Mesendoderm (in vitro differentiated cells): Measurements from ENCODE around the gene CSNK1A1.
"Not testable (repeated sequence)": the region's sequence is repeated elsewhere in the genome, so short reads cannot be mapped to it uniquely, and the experiment has no call there.

Experiments used
- DNase-seq: peaks from one replicate; pipeline ENCODE4 v3.0.0; 2013
- H2AK5ac ChIP-seq: 2 replicates; pipeline ENCODE4 v1.6.1; 2013; ENCODE audit warnings: low read length, inconsistent platforms
- H2BK120ac ChIP-seq: 2 replicates; pipeline ENCODE4 v1.6.1; 2013; ENCODE audit warnings: low read depth, mild to moderate bottlenecking, low read length, moderate library complexity, mixed read lengths
- H2BK15ac ChIP-seq: replicated peaks from 2 replicates; pipeline ENCODE4 v1.6.1; 2013; ENCODE audit warnings: low read depth, mild to moderate bottlenecking, moderate library complexity
- H2BK5ac ChIP-seq: 2 replicates; pipeline ENCODE4 v1.6.1; 2013; ENCODE audit warnings: low read length, inconsistent platforms
- H3K18ac ChIP-seq: 2 replicates; pipeline ENCODE4 v1.6.1; 2013; ENCODE audit warnings: mild to moderate bottlenecking, low read length, mixed read lengths
- H3K23ac ChIP-seq: one replicate; pipeline ENCODE4 v1.6.1; 2013; ENCODE audit warnings: low read length
- H3K27ac ChIP-seq: 2 replicates; pipeline ENCODE4 v1.5.1; 2013; ENCODE audit warnings: low read depth, mild to moderate bottlenecking, inconsistent platforms, low read length, moderate library complexity
- H3K27me3 ChIP-seq: 2 replicates; pipeline ENCODE4 v1.6.1; 2013; ENCODE audit warnings: low read length, control low read depth, mild to moderate bottlenecking, inconsistent platforms; ENCODE audit not compliant: insufficient read depth, poor library complexity
- H3K36me3 ChIP-seq: 2 replicates; pipeline ENCODE4 v1.6.1; 2013; ENCODE audit warnings: low read length, inconsistent platforms; ENCODE audit not compliant: control insufficient read depth, insufficient read depth
- H3K4ac ChIP-seq: one replicate; pipeline ENCODE4 v1.6.1; 2013; ENCODE audit warnings: low read depth, mild to moderate bottlenecking, low read length, moderate library complexity
- H3K4me1 ChIP-seq: 2 replicates; pipeline ENCODE4 v1.6.1; 2013; ENCODE audit warnings: low read depth, low read length, inconsistent platforms; ENCODE audit not compliant: control insufficient read depth
- H3K4me2 ChIP-seq: 2 replicates; pipeline ENCODE4 v1.6.1; 2013; ENCODE audit warnings: low read length
- H3K4me3 ChIP-seq: 2 replicates; pipeline ENCODE4 v1.5.1; 2013; ENCODE audit warnings: mild to moderate bottlenecking, low read length
- H3K56ac ChIP-seq: one replicate; pipeline ENCODE4 v1.6.1; 2013; ENCODE audit warnings: low read length
- H3K79me1 ChIP-seq: 2 replicates; pipeline ENCODE4 v1.6.1; 2013; ENCODE audit warnings: low read length, inconsistent platforms
- H3K79me2 ChIP-seq: 2 replicates; pipeline ENCODE4 v1.6.1; 2013; ENCODE audit warnings: mild to moderate bottlenecking, low read length; ENCODE audit not compliant: control insufficient read depth, insufficient read depth
- H3K9ac ChIP-seq: 2 replicates; pipeline ENCODE4 v1.6.1; 2013; ENCODE audit warnings: low read length, inconsistent platforms
- H4K5ac ChIP-seq: one replicate; pipeline ENCODE4 v1.6.1; 2013; ENCODE audit warnings: low read length
- H4K8ac ChIP-seq: one replicate; pipeline ENCODE4 v1.6.1; 2013; ENCODE audit warnings: low read depth, mild to moderate bottlenecking, control low read depth, low read length, moderate library complexity
- WGBS: extraction: QIAGEN DNeasy Blood & Tissue Kit; methylation state at CpG from one replicate; pipeline ENCODE4 v1.1.7; 2013; ENCODE audit warnings: low lambda C conversion rate, missing lambda C conversion rate; ENCODE audit not compliant: insufficient coverage; ENCODE audit errors: extremely low coverage; 5-methylcytosine and 5-hydroxymethylcytosine counted together

The CSNK1A1 gene

DNA sequence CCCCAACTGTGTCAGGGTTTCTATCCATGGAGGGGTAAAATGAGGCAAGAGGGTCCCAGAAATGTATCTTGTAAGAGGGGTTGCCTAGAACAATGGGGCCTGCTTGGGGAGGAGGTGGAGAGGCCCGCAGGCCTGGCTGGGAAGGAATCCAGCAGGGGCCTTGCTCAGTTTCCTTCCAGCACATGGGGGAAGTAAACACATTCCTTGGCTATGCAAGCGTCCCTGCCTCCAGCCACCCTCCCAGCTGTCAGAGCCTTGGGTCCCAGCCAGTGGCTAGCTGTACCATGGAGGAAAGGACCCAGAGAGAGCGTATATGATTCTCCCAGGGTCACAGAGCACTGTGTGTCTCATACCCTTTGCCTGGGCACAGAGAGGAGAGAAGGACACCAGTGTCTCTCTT lies 101.0 kb downstream of the CSNK1A1 start:
- no CpG with 5 or more reads among the region's 3 CpGs for WGBS
- Histone ChIP-seq H3K23ac (no peak overlapping the region), H4K5ac (no peak overlapping the region), H3K27me3 (no peaks in the 10 kb centered on the region), H3K4me1 (peaks cover 3% of the 10 kb centered on the region), H2BK5ac (no peak overlapping the region), H4K8ac (no peak overlapping the region), H3K4ac (no peak overlapping the region), H3K79me2 (no peaks in the 10 kb centered on the region), H3K18ac (no peak overlapping the region), H3K9ac (no peak overlapping the region), H2AK5ac (no peak overlapping the region), H2BK120ac (no peak overlapping the region), H3K4me2 (no peak overlapping the region), H3K79me1 (no peaks in the 10 kb centered on the region), H3K27ac (no peak overlapping the region), H3K4me3 (no peak overlapping the region), H3K36me3 (no peaks in the 10 kb centered on the region), H3K56ac (no peak overlapping the region), H2BK15ac (no peak overlapping the region)
- no peak for DNase-seq

DNA sequence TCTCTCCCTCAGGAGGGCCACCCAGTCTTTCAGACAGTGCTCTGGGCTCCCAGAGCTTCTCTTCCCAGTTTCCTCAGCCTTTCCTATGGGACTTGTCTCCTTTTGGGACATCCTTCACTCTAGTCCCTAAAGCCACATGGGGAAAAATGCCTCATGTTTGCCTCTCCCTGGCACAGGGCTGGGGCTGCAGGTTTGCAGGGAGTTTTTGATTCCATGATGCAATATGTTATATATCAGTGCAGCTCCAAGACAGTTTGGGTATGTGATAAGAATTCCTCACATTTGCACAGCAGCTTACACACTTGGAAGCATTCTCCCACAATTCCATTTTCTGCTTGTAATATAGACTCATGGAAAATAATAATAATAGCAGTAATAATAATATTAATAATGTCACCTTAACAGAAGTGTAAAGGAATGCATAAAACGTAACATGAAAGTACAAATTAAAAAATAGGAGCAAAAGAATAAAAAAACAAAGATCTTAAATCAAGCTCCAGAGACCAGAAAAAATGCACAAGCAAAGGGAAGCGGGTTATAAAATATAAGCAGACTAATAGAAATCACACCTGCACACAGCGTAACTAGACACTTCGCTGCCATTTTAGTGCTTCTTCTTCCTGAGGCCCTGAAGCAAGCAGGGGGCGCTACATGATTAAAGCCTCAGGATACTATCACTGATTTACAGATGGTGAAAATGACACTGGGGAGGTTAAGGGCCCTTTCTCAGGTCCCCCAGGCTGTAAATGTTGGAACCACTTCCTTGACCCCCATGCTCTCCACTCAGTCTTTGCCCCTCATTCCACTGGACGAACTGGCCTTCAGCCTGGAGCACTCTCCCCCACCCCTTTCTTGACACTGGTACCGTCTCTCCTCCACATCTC lies 102.2 kb downstream of the CSNK1A1 start:
- Histone ChIP-seq H3K4me3 (no peak overlapping the region), H4K5ac (no peak overlapping the region), H2BK5ac (no peak overlapping the region), H3K18ac (no peak overlapping the region), H2BK15ac (no peak overlapping the region), H2BK120ac (no peak overlapping the region), H3K79me2 (no peaks in the 10 kb centered on the region), H3K4me2 (no peak overlapping the region), H3K27me3 (no peaks in the 10 kb centered on the region), H3K27ac (no peak overlapping the region), H3K4me1 (peaks cover 3% of the 10 kb centered on the region), H3K23ac (no peak overlapping the region), H3K36me3 (no peaks in the 10 kb centered on the region), H3K56ac (peak overlapping the region; percentile 35), H3K4ac (no peak overlapping the region), H3K79me1 (no peaks in the 10 kb centered on the region), H4K8ac (no peak overlapping the region), H3K9ac (no peak overlapping the region), H2AK5ac (no peak overlapping the region)
- DNase-seq = peak; percentile 75
- no CpG with 5 or more reads among the region's 7 CpGs for WGBS

DNA sequence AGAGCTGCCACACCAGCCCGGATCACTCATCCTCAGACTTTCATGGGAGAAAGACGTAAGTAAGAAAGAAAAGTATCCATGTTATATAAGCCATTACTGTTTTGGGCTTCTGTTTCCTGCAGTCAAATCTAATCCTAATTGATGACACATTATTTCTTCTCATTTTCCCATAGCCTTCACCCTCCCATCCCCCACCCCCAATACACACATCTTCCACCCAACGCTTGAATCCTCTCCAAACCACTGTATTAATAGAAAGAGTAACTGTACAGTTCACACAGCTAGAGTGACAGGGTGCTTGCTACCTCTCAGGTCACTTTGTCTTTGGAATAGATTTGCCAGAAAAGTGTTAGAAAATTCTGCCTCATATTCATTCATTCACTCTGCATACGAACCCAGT lies 102.8 kb downstream of the CSNK1A1 start:
- Histone ChIP-seq H2AK5ac (no peak overlapping the region), H2BK120ac (no peak overlapping the region), H3K79me2 (no peaks in the 10 kb centered on the region), H2BK15ac (no peak overlapping the region), H3K56ac (no peak overlapping the region), H3K9ac (no peak overlapping the region), H3K18ac (no peak overlapping the region), H3K79me1 (no peaks in the 10 kb centered on the region), H3K4me2 (no peak overlapping the region), H3K4me1 (peaks cover 3% of the 10 kb centered on the region), H3K27ac (no peak overlapping the region), H3K27me3 (no peaks in the 10 kb centered on the region), H3K4ac (no peak overlapping the region), H3K23ac (no peak overlapping the region), H3K4me3 (no peak overlapping the region), H3K36me3 (no peaks in the 10 kb centered on the region), H2BK5ac (no peak overlapping the region), H4K5ac (no peak overlapping the region), H4K8ac (no peak overlapping the region)
- 100% methylated on average over 1 of the region's 4 CpGs for WGBS
- DNase-seq = no peak

DNA sequence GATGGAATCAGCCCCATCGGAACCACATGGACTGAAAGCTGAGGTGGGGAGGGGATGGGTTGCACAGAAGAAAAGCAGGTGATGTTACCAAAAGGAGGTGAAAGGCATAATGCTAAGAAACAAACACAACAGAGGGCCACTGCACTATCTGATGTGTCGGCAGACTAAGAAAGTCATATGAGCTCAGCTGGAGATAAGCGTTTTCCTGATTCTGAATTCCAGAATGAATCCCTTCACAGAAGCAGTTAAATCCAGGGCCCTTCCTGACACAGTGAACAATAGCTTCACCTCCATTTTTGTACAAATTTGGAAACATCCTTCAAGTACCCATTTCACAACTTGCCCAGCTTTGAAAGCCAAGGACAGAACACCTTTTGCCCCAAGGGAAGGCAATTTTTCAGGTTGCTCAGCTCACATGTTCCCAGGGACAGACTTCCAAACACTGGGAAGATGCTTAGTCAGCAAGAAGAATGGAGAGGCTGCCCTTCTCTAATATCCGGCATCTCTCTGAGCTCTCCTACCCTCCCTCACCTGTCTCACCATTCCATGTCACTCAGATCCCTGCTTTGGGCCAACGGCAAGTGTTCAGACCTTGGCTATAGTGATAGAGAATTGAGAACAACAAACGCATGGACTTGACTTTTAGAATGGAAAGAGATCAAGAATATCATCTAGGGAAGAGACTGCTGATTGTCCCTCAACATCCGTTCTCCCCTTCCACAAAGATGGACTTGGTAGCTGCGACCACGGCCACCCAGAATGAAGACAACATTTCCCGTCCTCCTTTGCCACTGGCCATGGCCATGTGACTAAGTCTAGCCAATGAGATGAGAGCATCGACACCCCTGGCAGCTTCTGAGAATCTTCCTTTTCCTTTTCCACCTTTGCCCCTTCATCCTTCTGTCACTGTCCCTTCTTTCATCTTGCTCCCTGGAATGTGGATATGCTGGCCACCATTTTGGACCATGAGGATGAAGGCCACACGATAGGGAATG lies 103.6 kb downstream of the CSNK1A1 start:
- DNase-seq = no peak

DNA sequence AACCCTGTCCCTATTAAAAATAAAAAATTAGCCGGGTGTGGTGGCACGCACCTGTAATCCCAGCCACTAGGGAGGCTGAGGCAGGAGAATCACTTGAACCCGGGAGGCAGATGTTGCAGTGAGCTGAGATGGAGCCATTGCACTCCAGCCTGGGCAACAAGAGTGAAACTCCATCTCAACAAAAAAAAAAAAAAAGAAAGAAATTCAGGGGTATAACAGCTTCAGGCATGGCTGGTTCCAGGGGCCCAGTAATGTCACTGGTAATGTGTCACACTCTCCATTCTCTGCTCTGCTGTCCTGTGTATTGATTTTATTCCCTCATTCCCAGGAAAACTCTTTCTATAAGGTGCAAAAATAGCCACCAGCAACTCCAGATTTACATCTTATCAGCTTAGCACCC lies 104.4 kb downstream of the CSNK1A1 start:
- not testable (repeated sequence) for H3K36me3 ChIP-seq, H3K79me2 ChIP-seq, H3K18ac ChIP-seq, H3K4me3 ChIP-seq, H2BK5ac ChIP-seq, H4K5ac ChIP-seq, H2BK120ac ChIP-seq, H3K56ac ChIP-seq, H3K4ac ChIP-seq, H3K9ac ChIP-seq, H3K27ac ChIP-seq, H3K23ac ChIP-seq, H4K8ac ChIP-seq, H3K4me1 ChIP-seq, H3K79me1 ChIP-seq, DNase-seq, H3K4me2 ChIP-seq, H2BK15ac ChIP-seq, H3K27me3 ChIP-seq, H2AK5ac ChIP-seq
- WGBS = no CpG with 5 or more reads among the region's 3 CpGs

More for the DNA sequence above, 103.6 kb downstream of the CSNK1A1 start:
- no peak overlapping the region for H2BK15ac ChIP-seq
- H3K4me3 ChIP-seq = no peak overlapping the region
- no peak overlapping the region for H2AK5ac ChIP-seq
- no peak overlapping the region for H3K27ac ChIP-seq
- H3K79me1 ChIP-seq = no peaks in the 10 kb centered on the region
- no peak overlapping the region for H3K4me2 ChIP-seq
- H2BK120ac ChIP-seq = no peak overlapping the region
- no peak overlapping the region for H3K9ac ChIP-seq
- no CpG with 5 or more reads among the region's 12 CpGs for WGBS
- H3K4me1 ChIP-seq = peaks cover 3% of the 10 kb centered on the region
- peak overlapping the region; percentile 47 for H3K56ac ChIP-seq
- H3K27me3 ChIP-seq = no peaks in the 10 kb centered on the region
- no peak overlapping the region for H2BK5ac ChIP-seq
- H3K79me2 ChIP-seq = no peaks in the 10 kb centered on the region
- H3K4ac ChIP-seq = no peak overlapping the region
- H3K18ac ChIP-seq = no peak overlapping the region
- H4K8ac ChIP-seq = no peak overlapping the region
- H3K23ac ChIP-seq = no peak overlapping the region
- H3K36me3 ChIP-seq = no peaks in the 10 kb centered on the region
- no peak overlapping the region for H4K5ac ChIP-seq
